ENCODE measurements around the gene THAP8.

DNA sequence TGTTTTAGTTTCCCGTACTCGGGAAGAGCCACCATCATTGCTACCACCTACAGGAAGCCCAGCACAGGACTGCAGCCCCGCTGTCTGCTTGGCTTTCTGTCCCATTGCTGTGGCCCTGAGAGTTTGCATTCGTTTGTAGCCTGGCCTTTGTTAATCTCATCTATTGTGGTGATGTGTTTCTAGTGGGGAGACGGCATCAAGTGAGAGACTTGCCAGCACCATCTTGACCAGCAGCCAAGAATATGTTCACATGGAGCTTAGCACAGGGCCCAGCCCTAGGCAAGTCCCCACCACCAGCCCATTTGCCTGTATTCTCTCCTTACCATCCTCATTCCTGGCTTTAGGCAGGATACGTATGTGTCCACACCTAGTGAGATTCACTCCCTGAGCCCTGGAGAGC is 39.6 kb upstream of the THAP8 start:
- TF ChIP-seq, protein P1, sequence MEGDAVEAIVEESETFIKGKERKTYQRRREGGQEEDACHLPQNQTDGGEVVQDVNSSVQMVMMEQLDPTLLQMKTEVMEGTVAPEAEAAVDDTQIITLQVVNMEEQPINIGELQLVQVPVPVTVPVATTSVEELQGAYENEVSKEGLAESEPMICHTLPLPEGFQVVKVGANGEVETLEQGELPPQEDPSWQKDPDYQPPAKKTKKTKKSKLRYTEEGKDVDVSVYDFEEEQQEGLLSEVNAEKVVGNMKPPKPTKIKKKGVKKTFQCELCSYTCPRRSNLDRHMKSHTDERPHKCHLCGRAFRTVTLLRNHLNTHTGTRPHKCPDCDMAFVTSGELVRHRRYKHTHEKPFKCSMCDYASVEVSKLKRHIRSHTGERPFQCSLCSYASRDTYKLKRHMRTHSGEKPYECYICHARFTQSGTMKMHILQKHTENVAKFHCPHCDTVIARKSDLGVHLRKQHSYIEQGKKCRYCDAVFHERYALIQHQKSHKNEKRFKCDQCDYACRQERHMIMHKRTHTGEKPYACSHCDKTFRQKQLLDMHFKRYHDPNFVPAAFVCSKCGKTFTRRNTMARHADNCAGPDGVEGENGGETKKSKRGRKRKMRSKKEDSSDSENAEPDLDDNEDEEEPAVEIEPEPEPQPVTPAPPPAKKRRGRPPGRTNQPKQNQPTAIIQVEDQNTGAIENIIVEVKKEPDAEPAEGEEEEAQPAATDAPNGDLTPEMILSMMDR (IDR thresholded peaks at IDR 0.05; ENCODE audit: low read length), result no peak
- TF ChIP-seq EZH2 (optimal IDR thresholded peaks at IDR 0.05; ENCODE audit: low read depth, low read length) (no peak), EZH2phosphoT487 (IDR thresholded peaks at IDR 0.05; ENCODE audit: low read length) (no peak)
